Airway epithelial cell (primary cell): ENCODE results near the gene MTREX. TPM values are rescaled to one million over a fixed set of nuclear protein-coding genes. Genes with fewer than 3 reads are reported as not detected.

ENCODE experiments used
- total RNA-seq: library from RNA; depleted of rRNA; stranded (reverse); fragments of >200 nt; gene quantifications from 2 replicates; pipeline ENCODE4 v1.2.3, GENCODE V29; 2015

MTREX gene
- total RNA-seq = 82.4 and 112 TPM in 2 replicates

DNA sequence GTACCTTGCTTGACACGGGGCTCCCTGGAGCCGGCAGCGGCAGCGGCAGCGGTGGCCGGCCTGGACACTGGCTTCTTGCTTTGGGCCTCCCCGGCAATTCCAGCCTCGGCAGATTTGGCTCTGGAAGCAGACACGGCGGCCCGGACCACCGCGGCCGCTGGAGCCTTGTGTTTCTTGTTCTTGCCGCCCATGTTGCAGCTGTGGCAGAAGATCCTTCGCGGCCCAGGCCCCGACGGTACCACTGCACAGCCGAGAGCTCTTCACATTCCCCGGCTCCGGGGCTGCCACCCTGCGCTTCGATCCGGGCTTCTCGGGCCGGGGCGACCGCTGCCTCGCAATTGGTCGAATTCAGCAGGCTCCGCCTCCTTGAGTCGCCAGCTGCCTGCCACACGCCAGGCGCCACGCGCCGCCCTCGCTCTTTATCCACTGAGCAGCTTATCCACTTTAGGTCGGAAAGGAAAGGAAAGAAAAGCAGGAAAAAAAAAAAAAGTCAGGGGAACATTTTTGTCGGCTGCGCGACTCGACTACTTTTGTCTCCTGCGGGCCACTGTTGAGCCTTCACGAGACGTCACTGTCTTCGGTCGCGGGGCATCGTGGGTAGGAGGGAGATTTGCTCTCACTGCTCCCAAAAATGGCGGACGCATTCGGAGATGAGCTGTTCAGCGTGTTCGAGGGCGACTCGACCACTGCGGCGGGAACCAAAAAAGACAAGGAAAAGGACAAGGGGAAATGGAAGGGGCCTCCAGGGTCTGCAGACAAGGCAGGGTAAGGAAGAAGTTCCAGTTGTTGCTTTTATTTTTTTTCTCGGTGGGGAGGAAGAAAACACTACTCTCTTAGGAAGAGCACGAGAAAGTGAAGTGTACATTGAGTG is at the start of gene MTREX, which contains the start of gene DHX29:
MTREX (plus strand) TSS at position 607 of the 871 bp plus-strand sequence; CDS start at position 632, 25 bp downstream.
DHX29 (minus strand) TSS at position 312 of the 871 bp plus-strand sequence; CDS start at position 191, 121 bp downstream.

Other genes with a start within 250 kb of the MTREX start
- not detected in 2 replicates for gene GZMA, start 205.3 kb upstream of the MTREX start, total RNA-seq
- gene GPX8, start 147.8 kb upstream of the MTREX start, total RNA-seq = 26.2 and 35.0 TPM in 2 replicates
- not detected in 2 replicates for gene CDC20B, start 134.8 kb upstream of the MTREX start, total RNA-seq
- 0.42 TPM in 1 of 2 replicates, not detected in the other for gene MCIDAS, start 80.7 kb upstream of the MTREX start, total RNA-seq
- 1.8 and 3.5 TPM in 2 replicates for gene CCNO, start 74.4 kb upstream of the MTREX start, total RNA-seq
- 22.5 and 28.9 TPM in 2 replicates for gene DHX29, start 295 bp upstream of the MTREX start, total RNA-seq
- gene PLPP1, start 227.0 kb downstream of the MTREX start, total RNA-seq = 27.2 and 29.0 TPM in 2 replicates